ENCODE data around the gene RFFL. TPM values are rescaled to one million over a fixed set of nuclear protein-coding genes. Genes with fewer than 3 reads are reported as not detected.
"Not testable (repeated sequence)": the region's sequence is repeated elsewhere in the genome, so short reads cannot be mapped to it uniquely, and the experiment has no call there.

The RFFL gene
- total RNA-seq, 4 donors from 2014 or later: 31.7 to 64.0 (median 56.2) TPM

- Histone ChIP-seq H3K36me3 (peaks cover 0 to 7% (median 0%) of the 10 kb centered on the region in 3 donors), H3K9me3 (no peaks in the 10 kb centered on the region), H3K4me3 (peak overlapping the region in 1 of 4 donors; percentile 36), H3K27me3 (no peaks in the 10 kb centered on the region), H3K4me1 (peaks cover 8 to 70% (median 11%) of the 10 kb centered on the region in 3 donors), H3K27ac (peak overlapping the region; percentile 18 to 68 (median 53))
- intact Hi-C loops (cut with DNase I): no loop called here
- peak in 1 of 4 donors; percentile 7 for TF ChIP-seq POLR2A (IDR thresholded peaks at IDR 0.05)
- no peak for TF ChIP-seq CTCF (IDR thresholded peaks at IDR 0.05)
- WGBS, 2 donors: 34 to 60% methylated on average over 2 of the region's 2 CpGs
- no peak for DNase-seq
Observed at GRCh38 chr17:35051183-35051578, 12.3 kb downstream of the RFFL start.

- DNase-seq: no peak
- TF ChIP-seq POLR2A (IDR thresholded peaks at IDR 0.05): no peak
- no peak for TF ChIP-seq CTCF (IDR thresholded peaks at IDR 0.05)
- peaks cover 0 to 4% (median 0%) of the 10 kb centered on the region in 3 donors for H3K36me3 ChIP-seq
- peak overlapping the region in 1 of 4 donors; percentile 63 for H3K27ac ChIP-seq
- no peaks in the 10 kb centered on the region for H3K27me3 ChIP-seq
- no peaks in the 10 kb centered on the region for H3K9me3 ChIP-seq
- H3K4me1 ChIP-seq: peaks cover 12 to 80% (median 13%) of the 10 kb centered on the region in 3 donors
- intact Hi-C loops (cut with DNase I): no loop called here
- 86 to 100% methylated on average over 2 of the region's 2 CpGs for WGBS, 2 donors
- no peak overlapping the region for H3K4me3 ChIP-seq
Observed at GRCh38 chr17:35050170-35050569, 13.3 kb downstream of the RFFL start.

- intact Hi-C loops (cut with DNase I): no loop called here
- H3K27ac ChIP-seq: no peak overlapping the region
- no peak for DNase-seq
- H3K4me3 ChIP-seq: no peak overlapping the region
- no peaks in the 10 kb centered on the region for H3K36me3 ChIP-seq
- H3K27me3 ChIP-seq: no peaks in the 10 kb centered on the region
- TF ChIP-seq POLR2A (IDR thresholded peaks at IDR 0.05): no peak
- peaks cover 12 to 89% (median 13%) of the 10 kb centered on the region in 3 donors for H3K4me1 ChIP-seq
- WGBS, 2 donors: 79 to 88% methylated on average over 3 of the region's 3 CpGs
- no peaks in the 10 kb centered on the region for H3K9me3 ChIP-seq
Observed at GRCh38 chr17:35048685-35049379, 14.7 kb downstream of the RFFL start.

GRCh38 chr17:35046740-35047283 is 16.7 kb downstream of the RFFL start:
- Histone ChIP-seq H3K4me1 (peaks cover 10 to 72% (median 12%) of the 10 kb centered on the region in 3 donors), H3K36me3 (no peaks in the 10 kb centered on the region), H3K9me3 (no peaks in the 10 kb centered on the region), H3K27me3 (no peaks in the 10 kb centered on the region), H3K4me3 (peak overlapping the region in 1 of 4 donors; percentile 12), H3K27ac (peak overlapping the region in 3 of 4 donors; percentile 43 to 72 (median 70))
- TF ChIP-seq POLR2A (IDR thresholded peaks at IDR 0.05): no peak
- TF ChIP-seq CTCF (IDR thresholded peaks at IDR 0.05): no peak
- 19 to 36% methylated on average over 5 of the region's 5 CpGs for WGBS, 2 donors
- intact Hi-C loops (cut with DNase I): no loop called here
- DNase-seq: no peak

GRCh38 chr17:35046245-35046644 is 17.3 kb downstream of the RFFL start:
- intact Hi-C loops (cut with DNase I): no loop called here
- H3K27ac ChIP-seq: peak overlapping the region in 3 of 4 donors; percentile 43 to 72 (median 70)

GRCh38 chr17:35045458-35045979 is 18.0 kb downstream of the RFFL start:
- 88 to 93% methylated on average over 12 to 13 of the region's 13 CpGs for WGBS, 2 donors
- peak overlapping the region in 2 of 4 donors; percentile 25 to 70 for H3K27ac ChIP-seq
- not testable (repeated sequence) for H3K36me3 ChIP-seq

More at GRCh38 chr17:35046245-35046644, 17.3 kb downstream of the RFFL start:
- WGBS, 2 donors: 54 to 60% methylated on average over 4 of the region's 4 CpGs
- H3K4me1 ChIP-seq: peaks cover 10 to 67% (median 12%) of the 10 kb centered on the region in 3 donors
- TF ChIP-seq POLR2A (IDR thresholded peaks at IDR 0.05): no peak
- no peak for TF ChIP-seq CTCF (IDR thresholded peaks at IDR 0.05)
- no peak for DNase-seq
- peak overlapping the region in 1 of 4 donors; percentile 12 for H3K4me3 ChIP-seq
- H3K27me3 ChIP-seq: no peaks in the 10 kb centered on the region
- H3K9me3 ChIP-seq: no peaks in the 10 kb centered on the region
- no peaks in the 10 kb centered on the region for H3K36me3 ChIP-seq

More at GRCh38 chr17:35045458-35045979, 18.0 kb downstream of the RFFL start:
- DNase-seq; H3K4me3 ChIP-seq; H3K9me3 ChIP-seq; H3K27me3 ChIP-seq; intact Hi-C loops (cut with DNase I): not testable (repeated sequence)
- H3K4me1 ChIP-seq: peaks cover 10 to 60% (median 12%) of the 10 kb centered on the region in 3 donors
